ENCODE results near the gene ZNF782. TPM values are rescaled to one million over a fixed set of nuclear protein-coding genes. Genes with fewer than 3 reads are reported as not detected.
A peak's percentile ranks its signal among the peaks of the same experiment; 100 is the strongest.

The ZNF782 gene
- total and polyA plus RNA-seq, 4 donors = 0.95 to 16.4 (median 3.1) TPM

GRCh38 chr9:96777426-96777864, 76.9 kb downstream of the ZNF782 start:
- 4 to 6% methylated on average over 23 of the region's 23 CpGs for WGBS, 2 donors
- ATAC-seq (ENCODE audit: insufficient read depth, low FRiP score) (no peak), DNase-seq (no peak)
- Histone ChIP-seq H3K9ac (ENCODE audit: insufficient read depth in 1 of 2, low read length in 2 of 2) (peak overlapping the region; percentile 41 to 85), H3K27me3 (ENCODE audit: control insufficient read depth in 3 of 3, insufficient read depth in 3 of 3, low read length in 2 of 3) (no peaks in the 10 kb centered on the region), H3K4me1 (ENCODE audit: control insufficient read depth in 5 of 5, insufficient read depth in 5 of 5, low read length in 5 of 5) (peaks cover 0 to 13% (median 5%) of the 10 kb centered on the region in 5 donors), H3K27ac (ENCODE audit: low read depth in 1 of 2, low read length in 1 of 2) (peak overlapping the region; percentile 74 to 95), H3K4me3 (peak overlapping the region; percentile 91), H3K9me3 (ENCODE audit: control insufficient read depth in 4 of 4, insufficient read depth in 3 of 4, low read length in 3 of 4) (no peaks in the 10 kb centered on the region), H3K36me3 (ENCODE audit: control insufficient read depth in 4 of 4, insufficient read depth in 4 of 4, low read length in 4 of 4) (peaks cover 12 to 29% (median 20%) of the 10 kb centered on the region in 4 donors)
- TF ChIP-seq CTCF (IDR thresholded peaks at IDR 0.05; ENCODE audit: control extremely low read depth, extremely low read depth) = no peak

GRCh38 chr9:96771124-96771523, 83.2 kb downstream of the ZNF782 start:
- ATAC-seq (ENCODE audit: insufficient read depth, low FRiP score) (no peak), DNase-seq (no peak)
- no peaks in the 10 kb centered on the region for H3K4me1 ChIP-seq (ENCODE audit: control insufficient read depth in 5 of 5, insufficient read depth in 5 of 5, low read length in 5 of 5)
- TF ChIP-seq CTCF (IDR thresholded peaks at IDR 0.05; ENCODE audit: control extremely low read depth, extremely low read depth) = no peak
- H3K36me3 ChIP-seq (ENCODE audit: control insufficient read depth in 4 of 4, insufficient read depth in 4 of 4, low read length in 4 of 4) = peaks cover 18 to 81% (median 47%) of the 10 kb centered on the region in 4 donors
- WGBS, 2 donors = 78 to 98% methylated on average over 2 of the region's 2 CpGs
- H3K27ac ChIP-seq (ENCODE audit: low read depth in 1 of 2, low read length in 1 of 2) = no peak overlapping the region
- H3K4me3 ChIP-seq = no peak overlapping the region
- H3K9me3 ChIP-seq (ENCODE audit: control insufficient read depth in 4 of 4, insufficient read depth in 3 of 4, low read length in 3 of 4) = peaks cover 7 to 21% (median 9%) of the 10 kb centered on the region in 4 donors
- no peaks in the 10 kb centered on the region for H3K27me3 ChIP-seq (ENCODE audit: control insufficient read depth in 3 of 3, insufficient read depth in 3 of 3, low read length in 2 of 3)
- H3K9ac ChIP-seq (ENCODE audit: insufficient read depth in 1 of 2, low read length in 2 of 2) = no peak overlapping the region

GRCh38 chr9:96769989-96770388, 84.3 kb downstream of the ZNF782 start:
- H3K4me1 ChIP-seq (ENCODE audit: control insufficient read depth in 5 of 5, insufficient read depth in 5 of 5, low read length in 5 of 5) = no peaks in the 10 kb centered on the region
- H3K27me3 ChIP-seq (ENCODE audit: control insufficient read depth in 3 of 3, insufficient read depth in 3 of 3, low read length in 2 of 3) = no peaks in the 10 kb centered on the region
- TF ChIP-seq CTCF (IDR thresholded peaks at IDR 0.05; ENCODE audit: control extremely low read depth, extremely low read depth) = no peak
- no peak overlapping the region for H3K9ac ChIP-seq (ENCODE audit: insufficient read depth in 1 of 2, low read length in 2 of 2)
- ATAC-seq (ENCODE audit: insufficient read depth, low FRiP score) = no peak
- H3K27ac ChIP-seq (ENCODE audit: low read depth in 1 of 2, low read length in 1 of 2) = no peak overlapping the region
- no peak for DNase-seq
- no peak overlapping the region for H3K4me3 ChIP-seq
- peaks cover 10 to 21% (median 11%) of the 10 kb centered on the region in 4 donors for H3K9me3 ChIP-seq (ENCODE audit: control insufficient read depth in 4 of 4, insufficient read depth in 3 of 4, low read length in 3 of 4)
- WGBS, 2 donors = 98 to 99% methylated on average over 6 of the region's 6 CpGs
- H3K36me3 ChIP-seq (ENCODE audit: control insufficient read depth in 4 of 4, insufficient read depth in 4 of 4, low read length in 4 of 4) = peaks cover 12 to 83% (median 45%) of the 10 kb centered on the region in 4 donors

Other genes starting within 250 kb of the ZNF782 start
- 10 to 100 TPM; 11.5 to 29.8 TPM for gene CDC14B, start 234.7 kb downstream of the ZNF782 start, total RNA-seq
- 1 to 10 TPM; 2.9 to 4.5 TPM for gene CDC14B, start 234.7 kb downstream of the ZNF782 start, polyA plus RNA-seq
- gene PRXL2C, start 199.2 kb downstream of the ZNF782 start, total RNA-seq = 10 to 100 TPM; 12.8 to 25.3 TPM
- 10 to 100 TPM; 10.2 to 13.6 TPM for gene PRXL2C, start 199.2 kb downstream of the ZNF782 start, polyA plus RNA-seq
- gene ZNF510, start 76.4 kb downstream of the ZNF782 start, total RNA-seq = 10 to 100 TPM in 1 of 2 donors, 1 to 10 TPM in 1; 8.7 to 19.5 TPM
- 1 to 10 TPM; 2.7 to 2.9 TPM for gene ZNF510, start 76.4 kb downstream of the ZNF782 start, polyA plus RNA-seq
- gene NUTM2G, start 74.3 kb upstream of the ZNF782 start, total RNA-seq = not detected
- gene NUTM2G, start 74.3 kb upstream of the ZNF782 start, polyA plus RNA-seq = not detected
- 1 to 10 TPM in 1 of 2 donors, under 1 TPM in 1; 0.43 to 1.8 TPM for gene CTSV, start 184.6 kb upstream of the ZNF782 start, total RNA-seq
- under 1 TPM; 0.31 to 0.61 TPM for gene CTSV, start 184.6 kb upstream of the ZNF782 start, polyA plus RNA-seq

All from lung (tissue), 12 donors.